ENCODE results near the gene MYOZ3. TPM values are rescaled to one million over a fixed set of nuclear protein-coding genes. Genes with fewer than 3 reads are reported as not detected.

Gene MYOZ3
- total and polyA plus RNA-seq, 10 of the 15 experiments (the other 5 are each of a cell fraction or from before 2014, with no cell fraction given): 0.04 to 1.1 (median 0.10) TPM; not detected in 4

- ChIA-PET POLR2A (interaction anchor here (0.9 to 1.0 kb wide), 4 partner anchors 28 to 89 kb away, joined by 3 to 4 read pairs (median 3); partner anchors contain the start of gene RBM22), RAD21 (ENCODE audit: unreplicated experiment) (interaction anchor here (0.9 to 5.9 kb wide), 9 partner anchors 25 to 126 kb away, joined by 3 to 56 read pairs (median 3); no protein-coding TSS in a partner anchor), CTCF (interaction anchor here (0.7 to 12.7 kb wide), 13 partner anchors 11 to 195 kb away, joined by 3 to 236 read pairs (median 4); partner anchors contain the start of genes IRGM, RBM22 and SMIM3), SMC1A (ENCODE audit: uncharacterized antibody, unreplicated experiment) (interaction anchor here (0.8 to 5.8 kb wide), 12 partner anchors 8 to 195 kb away, joined by 3 to 61 read pairs (median 4); partner anchors contain the start of genes DCTN4, MYOZ3 and RBM22)
- BruUV-seq (replicated peaks): no TSS peak
- no peak overlapping the region for H3K4me3 ChIP-seq
- H3K9ac ChIP-seq (ENCODE audit: control insufficient read depth, insufficient read depth, low read length): no peak overlapping the region
- FAIRE-seq: no peak
- H4K20me1 ChIP-seq (ENCODE audit: control insufficient read depth, insufficient read depth): no peaks in the 10 kb centered on the region
- no peak for TF ChIP-seq ATF2 (IDR thresholded peaks at IDR 0.05; ENCODE audit: low read length)
- no peak for TF ChIP-seq ZSCAN29 (IDR thresholded peaks at IDR 0.05)
- TF ChIP-seq E4F1 (IDR thresholded peaks at IDR 0.05; ENCODE audit: borderline replicate concordance, partially characterized antibody): no peak
- TF ChIP-seq PAX5 (IDR thresholded peaks at IDR 0.05; ENCODE audit: borderline replicate concordance, low read depth, low read length): no peak
- no peak for TF ChIP-seq ATF7 (IDR thresholded peaks at IDR 0.05; ENCODE audit: low read depth)
- no peak for TF ChIP-seq RELB (IDR thresholded peaks at IDR 0.05; ENCODE audit: low read depth)
- no peak for TF ChIP-seq EED (IDR thresholded peaks at IDR 0.05; ENCODE audit: low read depth)
- no peak for TF ChIP-seq ZBTB4 (CRISPR knock-in tag; IDR thresholded peaks at IDR 0.05)
- TF ChIP-seq SMARCA5 (IDR thresholded peaks at IDR 0.05): no peak
- TF ChIP-seq MAX (IDR thresholded peaks at IDR 0.05; ENCODE audit: low read depth, low read length): no peak
- H3K27me3 ChIP-seq (replicated peaks in 1 of 2; ENCODE audit: control insufficient read depth in 2 of 2, insufficient read depth in 2 of 2, low read length in 1 of 2): no peaks in the 10 kb centered on the region; a peak in 1 of 4 replicates
- DNase-seq (ENCODE audit: low read depth, low spot score): no peak
- intact Hi-C loops (cut with micrococcal nuclease; ENCODE audit: unreplicated experiment) (loop anchor here (10.0 kb wide), 1 partner anchor 199 kb away; no protein-coding TSS in a partner anchor), in situ Hi-C loops (cut with MboI) (loop anchor here (5.0 to 10.0 kb wide), 2 partner anchors 92 to 199 kb away; no protein-coding TSS in a partner anchor)
- H3K79me2 ChIP-seq (ENCODE audit: control insufficient read depth, insufficient read depth, low read length): no peaks in the 10 kb centered on the region
- no peak for ATAC-seq
- 90% methylated on average over 2 of the region's 2 CpGs for WGBS (ENCODE audit: insufficient coverage, insufficient replicate concordance, low lambda C conversion rate, missing lambda C conversion rate)
- H3K36me3 ChIP-seq (ENCODE audit: control insufficient read depth in 2 of 2, insufficient read depth in 2 of 2, low read length in 1 of 2): no peaks in the 10 kb centered on the region
- no peak overlapping the region for H3K27ac ChIP-seq (ENCODE audit: control insufficient read depth, insufficient read depth)
- no peak overlapping the region for H2AFZ ChIP-seq (ENCODE audit: control insufficient read depth, low read depth, low read length)
- H3K4me1 ChIP-seq (ENCODE audit: control insufficient read depth, insufficient read depth, low read length): peaks cover 10% of the 10 kb centered on the region
- H3K4me2 ChIP-seq (ENCODE audit: control insufficient read depth, insufficient read depth): no peak overlapping the region
- no peaks in the 10 kb centered on the region for H3K9me3 ChIP-seq (replicated peaks; ENCODE audit: control insufficient read depth, insufficient read depth, low read length)
Measured at GRCh38 chr5:150653762-150654556, 7.1 kb upstream of the MYOZ3 start.
